Suprapubic skin (tissue), 3 donors: ENCODE measurements around the gene STPG1.

Experiments used
- POLR2A ChIP-seq, 2 donors: fragments of 450-650 bp; IDR thresholded peaks; one replicate each; pipeline ENCODE4 v1.6.1; 2017; ENCODE audit warnings: antibody characterized with exemption in 2 of 2, mild to moderate bottlenecking in 2 of 2, moderate library complexity in 2 of 2
- TF ChIP-seq, protein P1 (sequence below), 2 donors: fragments of 200-600 bp in 1 of 2; fragments of 450-650 bp in 1 of 2; sonication (generic) in 1 of 2; IDR thresholded peaks; one replicate each; pipeline ENCODE4 v1.5.1; 2016 to 2019; ENCODE audit warnings: antibody characterized with exemption in 2 of 2, mild to moderate bottlenecking in 1 of 2, moderate library complexity in 1 of 2

DNA sequence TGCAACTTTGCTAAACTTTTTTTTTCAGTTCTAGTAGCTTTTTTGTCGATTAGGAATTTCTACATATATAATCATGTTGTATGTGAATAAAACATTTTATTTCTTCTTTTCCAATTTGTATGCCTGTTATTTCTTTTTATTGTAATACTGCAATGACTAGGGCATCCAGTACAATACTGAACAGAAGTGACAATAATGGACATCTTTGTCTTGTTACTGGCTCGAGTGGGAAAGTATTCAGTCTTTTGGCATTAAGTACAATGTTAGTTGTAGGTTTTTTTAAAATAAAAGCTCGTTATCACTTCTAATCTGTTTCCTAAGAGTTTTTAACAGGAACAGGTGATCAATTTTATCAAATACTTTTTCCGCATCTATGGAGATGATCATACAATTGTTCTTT lies 9.8 kb downstream of the STPG1 start:
- TF ChIP-seq, protein P1, sequence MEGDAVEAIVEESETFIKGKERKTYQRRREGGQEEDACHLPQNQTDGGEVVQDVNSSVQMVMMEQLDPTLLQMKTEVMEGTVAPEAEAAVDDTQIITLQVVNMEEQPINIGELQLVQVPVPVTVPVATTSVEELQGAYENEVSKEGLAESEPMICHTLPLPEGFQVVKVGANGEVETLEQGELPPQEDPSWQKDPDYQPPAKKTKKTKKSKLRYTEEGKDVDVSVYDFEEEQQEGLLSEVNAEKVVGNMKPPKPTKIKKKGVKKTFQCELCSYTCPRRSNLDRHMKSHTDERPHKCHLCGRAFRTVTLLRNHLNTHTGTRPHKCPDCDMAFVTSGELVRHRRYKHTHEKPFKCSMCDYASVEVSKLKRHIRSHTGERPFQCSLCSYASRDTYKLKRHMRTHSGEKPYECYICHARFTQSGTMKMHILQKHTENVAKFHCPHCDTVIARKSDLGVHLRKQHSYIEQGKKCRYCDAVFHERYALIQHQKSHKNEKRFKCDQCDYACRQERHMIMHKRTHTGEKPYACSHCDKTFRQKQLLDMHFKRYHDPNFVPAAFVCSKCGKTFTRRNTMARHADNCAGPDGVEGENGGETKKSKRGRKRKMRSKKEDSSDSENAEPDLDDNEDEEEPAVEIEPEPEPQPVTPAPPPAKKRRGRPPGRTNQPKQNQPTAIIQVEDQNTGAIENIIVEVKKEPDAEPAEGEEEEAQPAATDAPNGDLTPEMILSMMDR (IDR thresholded peaks at IDR 0.05) = no peak
- no peak for TF ChIP-seq POLR2A (IDR thresholded peaks at IDR 0.05)
